K562 (cell line): ENCODE measurements around the gene PSRC1. TPM values are rescaled to one million over a fixed set of nuclear protein-coding genes. Genes with fewer than 3 reads are reported as not detected.
A peak's percentile ranks its signal among the peaks of the same experiment; 100 is the strongest.

Experiments
- ATF2 ChIP-seq: sonication (generic); formaldehyde crosslinking; IDR thresholded peaks from 2 replicates; pipeline ENCODE4 v1.8.1; 2022; ENCODE audit warnings: missing genetic modification reagents
- CCAR2 ChIP-seq: fragments of 200-400 bp; formaldehyde crosslinking; IDR thresholded peaks from 2 replicates; pipeline ENCODE4 v1.6.1; 2017; ENCODE audit warnings: mild to moderate bottlenecking, low read depth, low read length
- CLOCK ChIP-seq: fragments of 250-450 bp; sonication (Bioruptor Pico); IDR thresholded peaks from 2 replicates; pipeline ENCODE4 v1.4.0; 2020; ENCODE audit warnings: mild to moderate bottlenecking, moderate library complexity, borderline replicate concordance
- DMBX1 ChIP-seq: fragments of 250-450 bp; sonication (Bioruptor Pico); IDR thresholded peaks from 2 replicates; pipeline ENCODE4 v1.8.0; 2022; ENCODE audit warnings: inconsistent platforms, mild to moderate bottlenecking, moderate library complexity, borderline replicate concordance
- PHF20 ChIP-seq: fragments of 450-650 bp; IDR thresholded peaks from 2 replicates; pipeline ENCODE4 v1.6.1; 2018; ENCODE audit not compliant: partially characterized antibody
- POLR2H ChIP-seq: IDR thresholded peaks from 2 replicates; pipeline ENCODE4 v1.6.1; 2016; ENCODE audit warnings: missing genetic modification characterization, low read depth, mild to moderate bottlenecking, control low read depth, missing compliant biosample characterization, moderate library complexity
- SMARCB1 ChIP-seq: IDR thresholded peaks from 2 replicates; pipeline ENCODE4 v1.6.1; 2011; ENCODE audit warnings: improper control_type of control experiment, low read depth; ENCODE audit not compliant: insufficient read length
- TFE3 ChIP-seq: fragments of 450-650 bp; formaldehyde crosslinking; IDR thresholded peaks from 2 replicates; pipeline ENCODE4 v1.4.0; 2020; ENCODE audit warnings: mild to moderate bottlenecking, mixed read lengths
- TGIF2 ChIP-seq: sonication (generic); formaldehyde crosslinking; IDR thresholded peaks from 2 replicates; pipeline ENCODE4 v1.8.1; 2022; ENCODE audit warnings: mild to moderate bottlenecking, missing genetic modification reagents, moderate library complexity
- ZNF561 ChIP-seq: fragments of 450-650 bp; formaldehyde crosslinking; conservative IDR thresholded peaks from 2 replicates; pipeline ENCODE4 v1.4.0; 2020; ENCODE audit warnings: mild to moderate bottlenecking, moderate library complexity
- ZNF699 ChIP-seq: fragments of 250-450 bp; sonication (Bioruptor Pico); IDR thresholded peaks from 2 replicates; pipeline ENCODE4 v1.8.0; 2021; ENCODE audit warnings: mild to moderate bottlenecking, moderate library complexity; ENCODE audit not compliant: insufficient replicate concordance
- polyA plus RNA-seq, 8 experiments: library from polyadenylated mRNA; depleted of rRNA in 4 of 8; stranded (reverse) in 5 of 8; unstranded in 3 of 8; fragments of >200 nt; fragmentation: Nextera tagmentation in 2 of 8; fragmentation: Illumina TruSeq in 1 of 8; extraction: Ambion mirVana in 2 of 8; extraction: Trizol in 1 of 8; gene quantifications; 2 replicates each; pipeline versions ENCODE4 v1.2.1 to v1.2.3, GENCODE V29; 2011 to 2014; ENCODE audit warnings: inconsistent platforms in 1 of 8, missing spikeins in 1 of 8
- total RNA-seq, 7 experiments: library from RNA; depleted of rRNA in 6 of 7; stranded (reverse); fragments of >200 nt in 6 of 7; fragmentation: Illumina TruSeq in 2 of 7; extraction: Trizol in 2 of 7; gene quantifications; 2 replicates each; pipeline versions ENCODE4 v1.2.1 to v1.2.3, GENCODE V29; 2011 to 2021; ENCODE audit warnings: low replicate concordance in 1 of 7
- TF ChIP-seq, protein P1 (sequence below), 2 experiments: IDR thresholded peaks; 2 replicates each; pipeline ENCODE4 v1.6.1; 2012; ENCODE audit warnings: improper control_type of control experiment in 2 of 2, low read depth in 2 of 2, low read length in 2 of 2, borderline replicate concordance in 1 of 2
- TF ChIP-seq, protein P2 (sequence below), 2 experiments: fragments of 450-650 bp in 1 of 2; IDR thresholded peaks; 2 replicates each; pipeline ENCODE4 v1.6.1; 2011 to 2017; ENCODE audit warnings: low read depth in 2 of 2, antibody characterized with exemption in 1 of 2, borderline replicate concordance in 1 of 2, low read length in 1 of 2, mild to moderate bottlenecking in 1 of 2, mixed read lengths in 1 of 2; ENCODE audit not compliant: control insufficient read depth in 1 of 2

Gene PSRC1
- total and polyA plus RNA-seq, 9 of the 15 experiments (the other 6 are each of a cell fraction or from before 2014, with no cell fraction given) = 6.5 to 65.2 (median 39.3) TPM

DNA sequence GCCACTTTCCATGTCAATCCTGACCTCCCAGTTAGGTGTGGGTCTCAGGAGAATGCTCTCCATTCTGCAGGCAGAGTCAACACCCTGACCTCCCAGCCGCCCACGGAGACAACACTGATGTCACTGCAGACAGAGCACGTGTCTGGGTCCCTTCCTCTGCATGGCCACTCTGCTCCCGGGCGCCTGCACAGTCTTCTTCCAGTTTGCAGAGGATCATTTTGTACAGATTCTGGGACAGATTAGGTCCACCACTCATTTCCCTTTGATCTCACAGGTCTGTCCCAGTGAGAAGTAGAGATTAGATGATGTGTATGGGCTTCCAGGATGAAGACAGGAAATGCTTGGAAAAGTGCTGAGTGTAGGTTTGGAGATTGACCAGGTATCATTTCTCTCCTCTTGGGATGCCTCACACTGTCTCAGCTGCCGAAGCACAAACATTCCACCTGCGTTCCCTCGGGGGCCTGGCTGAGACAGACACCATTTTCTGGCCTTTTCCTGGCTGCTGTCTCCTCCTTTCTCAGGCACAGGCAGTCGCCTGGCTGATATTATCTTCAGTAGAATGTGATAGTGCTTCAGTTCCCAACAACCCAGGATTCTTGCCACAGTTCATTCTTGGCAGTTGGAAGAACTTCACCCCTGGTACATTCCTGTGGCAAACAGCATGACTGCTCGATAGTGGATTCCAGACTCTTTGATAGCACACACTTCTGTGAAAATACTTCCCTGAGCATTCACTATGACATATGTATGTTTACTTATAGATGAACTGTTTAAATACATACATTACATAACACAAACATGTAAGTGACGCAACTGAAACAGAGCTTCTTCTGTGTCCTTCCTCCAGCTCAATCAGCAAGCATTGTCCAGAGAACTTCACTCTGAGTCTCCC lies 16.0 kb upstream of the PSRC1 start (continued):
- TF ChIP-seq TFE3 (CRISPR knock-in tag) (no peak), ATF2 (CRISPR knock-in tag) (no peak; the same call in 1 of the 2 replicates), ZNF561 (CRISPR knock-in tag) (no peak), ZNF699 (CRISPR knock-in tag) (no peak), DMBX1 (CRISPR knock-in tag) (peak; percentile 79), SMARCB1 (no peak), TGIF2 (CRISPR knock-in tag) (no peak), PHF20 (no peak), POLR2H (tag) (no peak), CCAR2 (no peak), CLOCK (CRISPR knock-in tag) (no peak)
- TF ChIP-seq, protein P1, sequence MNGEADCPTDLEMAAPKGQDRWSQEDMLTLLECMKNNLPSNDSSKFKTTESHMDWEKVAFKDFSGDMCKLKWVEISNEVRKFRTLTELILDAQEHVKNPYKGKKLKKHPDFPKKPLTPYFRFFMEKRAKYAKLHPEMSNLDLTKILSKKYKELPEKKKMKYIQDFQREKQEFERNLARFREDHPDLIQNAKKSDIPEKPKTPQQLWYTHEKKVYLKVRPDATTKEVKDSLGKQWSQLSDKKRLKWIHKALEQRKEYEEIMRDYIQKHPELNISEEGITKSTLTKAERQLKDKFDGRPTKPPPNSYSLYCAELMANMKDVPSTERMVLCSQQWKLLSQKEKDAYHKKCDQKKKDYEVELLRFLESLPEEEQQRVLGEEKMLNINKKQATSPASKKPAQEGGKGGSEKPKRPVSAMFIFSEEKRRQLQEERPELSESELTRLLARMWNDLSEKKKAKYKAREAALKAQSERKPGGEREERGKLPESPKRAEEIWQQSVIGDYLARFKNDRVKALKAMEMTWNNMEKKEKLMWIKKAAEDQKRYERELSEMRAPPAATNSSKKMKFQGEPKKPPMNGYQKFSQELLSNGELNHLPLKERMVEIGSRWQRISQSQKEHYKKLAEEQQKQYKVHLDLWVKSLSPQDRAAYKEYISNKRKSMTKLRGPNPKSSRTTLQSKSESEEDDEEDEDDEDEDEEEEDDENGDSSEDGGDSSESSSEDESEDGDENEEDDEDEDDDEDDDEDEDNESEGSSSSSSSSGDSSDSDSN (IDR thresholded peaks at IDR 0.05; ENCODE audit: borderline replicate concordance in 1 of 2, low read depth in 2 of 2, low read length in 2 of 2) = peak in 1 of 2 experiments; percentile 55; a peak in 1 of 4 replicates
- TF ChIP-seq, protein P2, sequence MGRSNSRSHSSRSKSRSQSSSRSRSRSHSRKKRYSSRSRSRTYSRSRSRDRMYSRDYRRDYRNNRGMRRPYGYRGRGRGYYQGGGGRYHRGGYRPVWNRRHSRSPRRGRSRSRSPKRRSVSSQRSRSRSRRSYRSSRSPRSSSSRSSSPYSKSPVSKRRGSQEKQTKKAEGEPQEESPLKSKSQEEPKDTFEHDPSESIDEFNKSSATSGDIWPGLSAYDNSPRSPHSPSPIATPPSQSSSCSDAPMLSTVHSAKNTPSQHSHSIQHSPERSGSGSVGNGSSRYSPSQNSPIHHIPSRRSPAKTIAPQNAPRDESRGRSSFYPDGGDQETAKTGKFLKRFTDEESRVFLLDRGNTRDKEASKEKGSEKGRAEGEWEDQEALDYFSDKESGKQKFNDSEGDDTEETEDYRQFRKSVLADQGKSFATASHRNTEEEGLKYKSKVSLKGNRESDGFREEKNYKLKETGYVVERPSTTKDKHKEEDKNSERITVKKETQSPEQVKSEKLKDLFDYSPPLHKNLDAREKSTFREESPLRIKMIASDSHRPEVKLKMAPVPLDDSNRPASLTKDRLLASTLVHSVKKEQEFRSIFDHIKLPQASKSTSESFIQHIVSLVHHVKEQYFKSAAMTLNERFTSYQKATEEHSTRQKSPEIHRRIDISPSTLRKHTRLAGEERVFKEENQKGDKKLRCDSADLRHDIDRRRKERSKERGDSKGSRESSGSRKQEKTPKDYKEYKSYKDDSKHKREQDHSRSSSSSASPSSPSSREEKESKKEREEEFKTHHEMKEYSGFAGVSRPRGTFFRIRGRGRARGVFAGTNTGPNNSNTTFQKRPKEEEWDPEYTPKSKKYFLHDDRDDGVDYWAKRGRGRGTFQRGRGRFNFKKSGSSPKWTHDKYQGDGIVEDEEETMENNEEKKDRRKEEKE (IDR thresholded peaks at IDR 0.05; ENCODE audit: borderline replicate concordance in 1 of 2, control insufficient read depth in 1 of 2, low read depth in 2 of 2, low read length in 1 of 2) = no peak
